Fibroblast of lung (primary cell): Measurements from ENCODE around the gene ACTR2. TPM values are rescaled to one million over a fixed set of nuclear protein-coding genes. Genes with fewer than 3 reads are reported as not detected.

ENCODE experiments used
- DNase-seq, 2 donors: peaks; one replicate each; pipeline versions ENCODE4 v3.0.0 to v3.0.0-alpha.2; 2010; ENCODE audit warnings: low read depth in 2 of 2
- H2AFZ ChIP-seq: 2 replicates; pipeline ENCODE4 v1.5.1; 2012; ENCODE audit warnings: low read length, control low read depth, inconsistent platforms
- H3K27ac ChIP-seq: 2 replicates; pipeline ENCODE4 v1.5.1; 2011; ENCODE audit warnings: low read length, control low read depth; ENCODE audit not compliant: insufficient read depth
- H3K27me3 ChIP-seq: 2 replicates; pipeline ENCODE4 v1.5.1; 2011; ENCODE audit warnings: mild to moderate bottlenecking, low read length; ENCODE audit not compliant: control insufficient read depth, insufficient read depth
- H3K36me3 ChIP-seq: 2 replicates; pipeline ENCODE4 v1.5.1; 2011; ENCODE audit warnings: low read length; ENCODE audit not compliant: control insufficient read depth, insufficient read depth
- H3K4me1 ChIP-seq: 2 replicates; pipeline ENCODE4 v1.5.1; 2011; ENCODE audit warnings: low read length; ENCODE audit not compliant: control insufficient read depth, insufficient read depth; ENCODE audit errors: extremely low read depth
- H3K4me2 ChIP-seq: 2 replicates; pipeline ENCODE4 v1.5.1; 2011; ENCODE audit warnings: low read length, control low read depth; ENCODE audit not compliant: insufficient read depth; ENCODE audit errors: extremely low read depth
- H3K4me3 ChIP-seq, 4 experiments: fragments of 200-600 bp in 1 of 4; sonication (generic) in 1 of 4; replicated peaks in 1 of 4; 2 replicates each; pipeline ENCODE4 v1.5.1; 2011 to 2016; ENCODE audit warnings: low read length in 4 of 4, low read depth in 3 of 4, mild to moderate bottlenecking in 3 of 4, control low read depth in 2 of 4, inconsistent platforms in 1 of 4, mixed read lengths in 1 of 4; ENCODE audit not compliant: insufficient read depth in 1 of 4; ENCODE audit errors: control extremely low read depth in 1 of 4
- H3K79me2 ChIP-seq: 2 replicates; pipeline ENCODE4 v1.5.1; 2012; ENCODE audit warnings: mild to moderate bottlenecking, low read length, inconsistent platforms; ENCODE audit not compliant: control insufficient read depth, insufficient read depth
- H3K9ac ChIP-seq: 2 replicates; pipeline ENCODE4 v1.5.1; 2011; ENCODE audit warnings: mild to moderate bottlenecking, low read length, control low read depth; ENCODE audit not compliant: insufficient read depth
- H3K9me3 ChIP-seq: 2 replicates; pipeline ENCODE4 v1.5.1; 2012; ENCODE audit warnings: low read depth, low read length; ENCODE audit not compliant: control insufficient read depth, insufficient read depth
- H4K20me1 ChIP-seq: 2 replicates; pipeline ENCODE4 v1.5.1; 2011; ENCODE audit warnings: low read length; ENCODE audit not compliant: control insufficient read depth, insufficient read depth; ENCODE audit errors: extremely low read depth
- CTCF ChIP-seq, 2 donors: IDR thresholded peaks in 1 of 2; conservative IDR thresholded peaks in 1 of 2; 1 replicate in 1 of 2; 2 replicates in 1 of 2; pipeline ENCODE4 v1.5.1; 2011 to 2012; ENCODE audit warnings: low read length in 2 of 2, control low read depth in 1 of 2, inconsistent platforms in 1 of 2, low read depth in 1 of 2, mild to moderate bottlenecking in 1 of 2
- EZH2 ChIP-seq: IDR thresholded peaks from 2 replicates; pipeline ENCODE4 v1.5.1; 2012; ENCODE audit warnings: low read length, control low read depth, mild to moderate bottlenecking; ENCODE audit errors: missing control alignments
- polyA plus RNA-seq, 2 donors: library from polyadenylated mRNA; depleted of rRNA in 1 of 2; stranded (reverse) in 1 of 2; unstranded in 1 of 2; fragments of >200 nt; gene quantifications; 2 replicates each; pipeline ENCODE4 v1.2.1, GENCODE V29; 2011 to 2012; ENCODE audit warnings: missing spikeins in 1 of 2
- total RNA-seq: library from RNA; depleted of rRNA; stranded (reverse); fragments of >200 nt; gene quantifications from 2 replicates; pipeline ENCODE4 v1.2.1, GENCODE V29; 2014

The ACTR2 gene
- total and polyA plus RNA-seq, 2 donors (not counting 1 experiment from before 2014, with no cell fraction given) = 90.2 to 192 TPM

DNA sequence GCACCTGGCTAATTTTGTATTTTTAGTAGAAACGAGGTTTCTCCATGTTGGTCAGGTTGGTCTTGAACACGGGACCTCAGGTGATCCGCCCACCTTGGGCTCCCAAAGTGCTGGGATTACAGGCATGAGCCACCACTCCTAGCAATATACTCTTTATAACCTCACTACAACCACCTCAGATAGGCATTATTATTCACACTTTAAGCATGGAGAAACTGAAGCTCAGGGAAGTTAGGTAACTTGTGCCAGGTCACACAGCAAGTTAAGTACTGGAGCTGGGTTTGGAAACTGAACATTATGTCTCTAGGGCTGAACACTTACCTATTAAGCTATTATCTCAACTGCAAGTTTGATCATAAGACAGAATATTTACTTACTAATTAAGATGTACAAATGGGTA lies 42.6 kb upstream of the ACTR2 start:
- no peak for TF ChIP-seq EZH2
- Histone ChIP-seq H3K27me3 (peaks cover 2% of the 10 kb centered on the region), H2AFZ (no peak overlapping the region), H3K36me3 (no peaks in the 10 kb centered on the region), H3K4me3 (no peak overlapping the region), H3K4me2 (no peak overlapping the region), H4K20me1 (no peaks in the 10 kb centered on the region), H3K4me1 (no peaks in the 10 kb centered on the region), H3K27ac (no peak overlapping the region), H3K9me3 (no peaks in the 10 kb centered on the region), H3K9ac (no peak overlapping the region), H3K79me2 (no peaks in the 10 kb centered on the region)
- no peak for DNase-seq

GRCh38 chr2:65186093-65186868 lies 41.4 kb upstream of the ACTR2 start:
- H3K36me3 ChIP-seq = no peaks in the 10 kb centered on the region
- H3K4me2 ChIP-seq = no peak overlapping the region
- peaks cover 2% of the 10 kb centered on the region for H3K27me3 ChIP-seq
- no peak overlapping the region for H2AFZ ChIP-seq
- H3K9ac ChIP-seq = no peak overlapping the region
- TF ChIP-seq EZH2 (no peak), CTCF (conservative IDR thresholded peaks at IDR 0.05 in 1 of 2, IDR thresholded peaks at IDR 0.05 in 1 of 2; ENCODE audit: low read depth in 1 of 2, low read length in 2 of 2) (no peak)
- no peak overlapping the region for H3K27ac ChIP-seq
- no peak for DNase-seq
- no peak overlapping the region for H3K4me3 ChIP-seq
- no peaks in the 10 kb centered on the region for H4K20me1 ChIP-seq
- no peaks in the 10 kb centered on the region for H3K4me1 ChIP-seq
- H3K79me2 ChIP-seq = no peaks in the 10 kb centered on the region
- no peaks in the 10 kb centered on the region for H3K9me3 ChIP-seq

- no peak overlapping the region for H3K9ac ChIP-seq
- no peaks in the 10 kb centered on the region for H3K4me1 ChIP-seq
- no peak overlapping the region for H3K4me2 ChIP-seq
- H3K9me3 ChIP-seq = no peaks in the 10 kb centered on the region
- H3K79me2 ChIP-seq = no peaks in the 10 kb centered on the region
- peak; percentile 60 to 78 for DNase-seq
- peak overlapping the region; percentile 88 for H2AFZ ChIP-seq
- H3K27ac ChIP-seq = no peak overlapping the region
- no peaks in the 10 kb centered on the region for H4K20me1 ChIP-seq
- no peak overlapping the region for H3K4me3 ChIP-seq
- TF ChIP-seq CTCF (conservative IDR thresholded peaks at IDR 0.05 in 1 of 2, IDR thresholded peaks at IDR 0.05 in 1 of 2; ENCODE audit: low read depth in 1 of 2, low read length in 2 of 2) = peak; percentile 87 to 93
- no peak for TF ChIP-seq EZH2
- H3K36me3 ChIP-seq = no peaks in the 10 kb centered on the region
- no peaks in the 10 kb centered on the region for H3K27me3 ChIP-seq
Measured at GRCh38 chr2:65186872-65187851, 40.5 kb upstream of the ACTR2 start.
